Smooth muscle cell (in vitro differentiated cells): ENCODE measurements around the gene EFNA1. TPM values are rescaled to one million over a fixed set of nuclear protein-coding genes. Genes with fewer than 3 reads are reported as not detected.

Experiments
- DNase-seq: peaks from one replicate; lab custom pipeline; 2025; ENCODE audit not compliant: unreplicated experiment; lab: John Stamatoyannopoulos, UW
- H2AFZ ChIP-seq: fragments of 200-600 bp; sonication (generic); 2 replicates; pipeline ENCODE4 v1.6.0; 2016; ENCODE audit warnings: antibody characterized with exemption, low read depth, mild to moderate bottlenecking
- H3F3A ChIP-seq: fragments of 200-600 bp; sonication (generic); 2 replicates; pipeline ENCODE4 v1.6.0; 2017; ENCODE audit warnings: antibody characterized with exemption, low read depth
- H3K27ac ChIP-seq: fragments of 200-600 bp; sonication (generic); 2 replicates; pipeline ENCODE4 v1.5.1; 2016; ENCODE audit warnings: low read depth, mild to moderate bottlenecking
- H3K27me3 ChIP-seq: fragments of 200-600 bp; sonication (generic); 2 replicates; pipeline ENCODE4 v1.6.1; 2016; ENCODE audit warnings: low read depth, mild to moderate bottlenecking
- H3K36me3 ChIP-seq: fragments of 200-600 bp; sonication (generic); 2 replicates; pipeline ENCODE4 v1.5.1; 2016; ENCODE audit warnings: low read depth
- H3K4me1 ChIP-seq: fragments of 200-600 bp; sonication (generic); 2 replicates; pipeline ENCODE4 v1.5.1; 2016; ENCODE audit warnings: low read depth
- H3K4me2 ChIP-seq: fragments of 200-600 bp; sonication (generic); 2 replicates; pipeline ENCODE4 v1.6.0; 2016; ENCODE audit warnings: mild to moderate bottlenecking
- H3K4me3 ChIP-seq: fragments of 200-600 bp; sonication (generic); 2 replicates; pipeline ENCODE4 v1.5.1; 2016; ENCODE audit warnings: mild to moderate bottlenecking
- H3K79me2 ChIP-seq: fragments of 200-600 bp; sonication (generic); 2 replicates; pipeline ENCODE4 v1.6.0; 2016; ENCODE audit warnings: low read depth, mild to moderate bottlenecking
- H3K9ac ChIP-seq: fragments of 200-600 bp; sonication (generic); 2 replicates; pipeline ENCODE4 v1.6.0; 2016; ENCODE audit warnings: low read depth
- H3K9me3 ChIP-seq: fragments of 200-600 bp; sonication (generic); replicated peaks from 2 replicates; pipeline ENCODE4 v1.5.1; 2016; ENCODE audit warnings: low read depth
- H4K20me1 ChIP-seq: fragments of 200-600 bp; sonication (generic); 2 replicates; pipeline ENCODE4 v1.6.0; 2016; ENCODE audit warnings: low read depth
- WGBS: methylation state at CpG from one replicate; pipeline ENCODE4 v1.1.7; 2016; ENCODE audit warnings: low lambda C conversion rate; 5-methylcytosine and 5-hydroxymethylcytosine counted together
- polyA plus RNA-seq: library from polyadenylated mRNA; unstranded; fragments of >200 nt; fragmentation: Nextera tagmentation; extraction: Ambion mirVana; gene quantifications from 2 replicates; pipeline ENCODE4 v1.2.1, GENCODE V29; 2016
- total RNA-seq: library from RNA; depleted of rRNA; stranded (reverse); fragments of >200 nt; gene quantifications from 2 replicates; pipeline ENCODE4 v1.2.3, GENCODE V29; 2014
- TF ChIP-seq, protein P1 (sequence below): fragments of 200-600 bp; sonication (generic); IDR thresholded peaks from 2 replicates; pipeline ENCODE4 v1.5.1; 2017; ENCODE audit warnings: borderline replicate concordance, mild to moderate bottlenecking, antibody characterized with exemption; ENCODE audit not compliant: insufficient read depth, poor library complexity, severe bottlenecking

Gene EFNA1
- total and polyA plus RNA-seq, 2 experiments from 2014 or later: 16.4 to 20.9 TPM

DNA sequence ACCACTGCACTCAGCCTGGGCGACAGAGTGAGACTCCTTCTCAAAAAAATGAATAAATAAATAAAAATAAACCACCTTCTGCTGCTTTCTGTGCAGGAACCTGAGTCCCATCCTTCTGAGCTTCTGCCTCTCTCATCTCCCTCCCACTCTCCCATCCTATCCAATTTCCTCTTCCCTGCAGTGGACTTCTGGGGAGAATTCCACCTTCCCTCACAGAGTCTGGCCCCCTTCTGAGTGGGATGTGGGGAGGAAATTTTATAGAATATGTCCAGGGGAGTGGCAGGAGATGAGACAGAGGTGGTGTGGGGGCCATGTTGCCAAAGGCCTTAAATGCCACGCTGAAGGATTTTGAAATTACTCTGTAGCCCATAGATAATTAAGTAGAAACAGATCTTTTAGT, 5.4 kb upstream of the EFNA1 start:
- Histone ChIP-seq H3F3A (no peaks in the 10 kb centered on the region), H2AFZ (no peak overlapping the region), H3K36me3 (no peaks in the 10 kb centered on the region), H3K9me3 (no peaks in the 10 kb centered on the region), H3K79me2 (no peaks in the 10 kb centered on the region), H4K20me1 (no peaks in the 10 kb centered on the region), H3K9ac (no peak overlapping the region), H3K27me3 (peaks cover 11% of the 10 kb centered on the region), H3K4me3 (no peak overlapping the region), H3K4me1 (peaks cover 18% of the 10 kb centered on the region), H3K27ac (no peak overlapping the region), H3K4me2 (no peak overlapping the region)
- DNase-seq: no peak
- TF ChIP-seq, protein P1, sequence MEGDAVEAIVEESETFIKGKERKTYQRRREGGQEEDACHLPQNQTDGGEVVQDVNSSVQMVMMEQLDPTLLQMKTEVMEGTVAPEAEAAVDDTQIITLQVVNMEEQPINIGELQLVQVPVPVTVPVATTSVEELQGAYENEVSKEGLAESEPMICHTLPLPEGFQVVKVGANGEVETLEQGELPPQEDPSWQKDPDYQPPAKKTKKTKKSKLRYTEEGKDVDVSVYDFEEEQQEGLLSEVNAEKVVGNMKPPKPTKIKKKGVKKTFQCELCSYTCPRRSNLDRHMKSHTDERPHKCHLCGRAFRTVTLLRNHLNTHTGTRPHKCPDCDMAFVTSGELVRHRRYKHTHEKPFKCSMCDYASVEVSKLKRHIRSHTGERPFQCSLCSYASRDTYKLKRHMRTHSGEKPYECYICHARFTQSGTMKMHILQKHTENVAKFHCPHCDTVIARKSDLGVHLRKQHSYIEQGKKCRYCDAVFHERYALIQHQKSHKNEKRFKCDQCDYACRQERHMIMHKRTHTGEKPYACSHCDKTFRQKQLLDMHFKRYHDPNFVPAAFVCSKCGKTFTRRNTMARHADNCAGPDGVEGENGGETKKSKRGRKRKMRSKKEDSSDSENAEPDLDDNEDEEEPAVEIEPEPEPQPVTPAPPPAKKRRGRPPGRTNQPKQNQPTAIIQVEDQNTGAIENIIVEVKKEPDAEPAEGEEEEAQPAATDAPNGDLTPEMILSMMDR: no peak
- WGBS: 86% methylated on average over 2 of the region's 2 CpGs

DNA sequence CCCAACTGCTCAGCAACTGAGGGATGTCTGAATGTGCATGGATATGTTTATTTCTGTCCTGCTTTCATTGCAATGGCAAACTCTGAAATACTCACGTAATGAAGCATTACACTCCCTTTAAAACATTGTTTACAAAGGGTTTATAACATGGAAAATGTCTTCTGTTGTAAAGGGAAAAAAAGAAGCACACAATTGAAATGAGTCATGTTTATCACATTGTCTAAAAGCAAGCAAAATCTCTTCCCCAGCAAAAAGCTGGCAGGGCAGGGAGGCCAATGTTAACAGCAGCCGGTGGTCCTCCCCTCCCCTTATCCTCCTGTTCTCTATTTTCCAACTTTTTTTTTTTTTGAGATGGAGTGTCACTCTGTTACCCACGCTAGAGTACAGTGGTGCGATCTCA, 3.9 kb upstream of the EFNA1 start:
- Histone ChIP-seq H3K36me3 (no peaks in the 10 kb centered on the region), H3K4me3 (no peak overlapping the region), H3K4me2 (no peak overlapping the region), H3K79me2 (peaks cover 8% of the 10 kb centered on the region), H3K4me1 (peaks cover 27% of the 10 kb centered on the region), H3K27ac (no peak overlapping the region), H3K27me3 (peaks cover 10% of the 10 kb centered on the region), H4K20me1 (no peaks in the 10 kb centered on the region), H3K9me3 (no peaks in the 10 kb centered on the region), H3K9ac (no peak overlapping the region), H2AFZ (no peak overlapping the region), H3F3A (no peaks in the 10 kb centered on the region)
- TF ChIP-seq, protein P1: no peak
- no peak for DNase-seq
- WGBS: 77% methylated on average over 4 of the region's 4 CpGs

DNA sequence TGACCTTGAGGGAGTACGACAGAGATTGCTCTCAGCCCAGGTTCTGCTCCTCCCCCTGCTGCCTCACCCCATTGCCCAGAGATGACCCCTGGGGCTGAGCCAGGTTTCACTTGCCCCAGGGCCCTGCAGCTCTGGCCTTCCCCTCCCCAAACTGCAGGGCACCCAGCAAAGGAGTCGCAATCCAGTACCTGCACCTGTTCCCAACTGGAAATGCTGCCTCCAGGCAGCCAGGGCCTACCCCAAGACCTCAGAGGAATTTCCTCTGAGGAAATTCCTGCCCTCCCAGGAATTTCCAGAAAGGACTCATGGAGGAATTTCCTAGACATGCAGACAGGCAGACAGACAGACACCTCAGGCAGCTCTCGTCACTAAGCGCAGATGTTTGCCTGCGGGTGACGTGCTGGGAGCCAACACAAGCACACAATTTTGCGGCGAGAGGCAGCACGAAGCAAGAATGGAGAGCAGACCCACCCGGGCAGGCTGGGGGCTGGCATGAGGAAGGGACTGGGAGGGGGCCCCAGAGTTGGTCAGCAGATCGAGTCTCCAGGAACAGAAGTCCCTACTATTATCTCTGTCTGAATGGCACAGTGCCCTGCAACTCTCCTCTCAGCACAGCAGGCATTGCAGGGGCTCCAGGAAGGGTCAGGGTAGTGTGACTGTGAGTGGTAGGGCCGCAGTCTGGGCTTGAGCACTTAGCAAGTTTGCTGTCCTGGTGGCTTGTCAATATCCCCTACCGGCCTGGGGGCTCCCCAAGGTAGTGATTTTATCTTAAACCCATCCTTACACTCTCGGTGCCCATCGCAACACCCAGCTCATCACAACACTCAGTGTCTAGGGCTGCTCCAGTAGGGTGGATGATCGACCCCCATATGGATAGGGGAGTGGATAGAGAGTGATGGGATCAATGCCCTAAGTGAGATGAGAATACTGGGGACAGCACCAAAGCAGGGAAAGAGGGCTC, 2.9 kb upstream of the EFNA1 start:
- Histone ChIP-seq H3K9me3 (no peaks in the 10 kb centered on the region), H4K20me1 (no peaks in the 10 kb centered on the region), H3K9ac (no peak overlapping the region), H3K4me2 (no peak overlapping the region), H3F3A (no peaks in the 10 kb centered on the region), H3K36me3 (no peaks in the 10 kb centered on the region), H3K79me2 (peaks cover 8% of the 10 kb centered on the region), H3K4me1 (peaks cover 35% of the 10 kb centered on the region), H2AFZ (no peak overlapping the region), H3K27ac (peak overlapping the region; percentile 19), H3K4me3 (no peak overlapping the region), H3K27me3 (peaks cover 5% of the 10 kb centered on the region)
- DNase-seq: no peak
- TF ChIP-seq, protein P1: no peak
- 54% methylated on average over 16 of the region's 16 CpGs for WGBS
